ENCODE results near the gene MTHFS. TPM values are rescaled to one million over a fixed set of nuclear protein-coding genes. Genes with fewer than 3 reads are reported as not detected.
A peak's percentile ranks its signal among the peaks of the same experiment; 100 is the strongest.

Gene MTHFS
- total RNA-seq, 2 experiments from 2014 or later: 17.0 to 22.1 TPM

DNA sequence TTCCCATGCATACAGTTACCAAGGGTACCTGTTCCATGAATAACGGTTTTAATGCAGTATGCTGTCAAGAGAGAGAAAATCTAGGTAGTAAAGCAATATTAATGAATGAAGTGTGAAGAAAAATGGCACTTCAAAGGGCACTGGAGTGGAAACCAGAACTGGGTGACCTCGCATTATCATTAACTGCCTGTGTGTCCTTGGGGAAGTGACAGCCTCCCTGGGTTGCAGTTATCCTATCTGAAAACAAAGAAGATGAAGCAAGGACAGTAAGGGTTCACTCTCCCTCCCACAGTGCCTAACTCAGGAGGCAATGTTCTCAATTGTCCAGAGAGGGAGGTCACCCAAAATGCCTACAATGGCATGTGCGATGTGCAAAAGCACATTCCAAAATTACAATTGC is 15.1 kb downstream of the MTHFS start:
- Mint-ChIP-seq H3K9me3 (ENCODE audit: low read depth) (peaks cover 20% of the 10 kb centered on the region), H3K36me3 (peaks cover 84% of the 10 kb centered on the region), H3K27me3 (no peaks in the 10 kb centered on the region), H3K4me1 (no peaks in the 10 kb centered on the region), H3K4me3 (no peak overlapping the region), H3K27ac (no peak overlapping the region)
- ATAC-seq: no peak
- no peak for DNase-seq
- CTCF ChIA-PET: no interaction called here

DNA sequence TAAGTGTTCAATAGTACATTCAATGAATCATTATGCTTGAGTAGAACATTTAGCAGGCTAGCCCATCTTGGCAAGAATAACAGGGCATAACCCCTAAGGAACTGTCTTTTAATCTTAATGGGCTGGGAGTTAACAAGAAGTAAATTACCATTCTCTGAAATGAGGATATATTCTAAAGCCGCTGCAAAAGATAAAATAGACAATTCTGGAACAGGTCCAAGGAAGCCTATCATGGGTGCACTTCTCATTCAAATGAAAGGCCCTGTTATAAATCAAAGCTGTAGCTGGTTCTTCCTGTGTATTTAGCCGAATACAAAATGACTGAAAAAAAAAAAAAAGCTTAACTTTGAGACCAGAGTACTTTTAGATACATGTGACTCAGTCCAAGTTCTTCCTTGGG is 15.6 kb downstream of the MTHFS start:
- DNase-seq (no peak), ATAC-seq (no peak)
- Mint-ChIP-seq H3K36me3 (peaks cover 87% of the 10 kb centered on the region), H3K27ac (no peak overlapping the region), H3K9me3 (ENCODE audit: low read depth) (peaks cover 20% of the 10 kb centered on the region), H3K4me3 (no peak overlapping the region), H3K27me3 (no peaks in the 10 kb centered on the region), H3K4me1 (no peaks in the 10 kb centered on the region)
- CTCF ChIA-PET: no interaction called here

DNA sequence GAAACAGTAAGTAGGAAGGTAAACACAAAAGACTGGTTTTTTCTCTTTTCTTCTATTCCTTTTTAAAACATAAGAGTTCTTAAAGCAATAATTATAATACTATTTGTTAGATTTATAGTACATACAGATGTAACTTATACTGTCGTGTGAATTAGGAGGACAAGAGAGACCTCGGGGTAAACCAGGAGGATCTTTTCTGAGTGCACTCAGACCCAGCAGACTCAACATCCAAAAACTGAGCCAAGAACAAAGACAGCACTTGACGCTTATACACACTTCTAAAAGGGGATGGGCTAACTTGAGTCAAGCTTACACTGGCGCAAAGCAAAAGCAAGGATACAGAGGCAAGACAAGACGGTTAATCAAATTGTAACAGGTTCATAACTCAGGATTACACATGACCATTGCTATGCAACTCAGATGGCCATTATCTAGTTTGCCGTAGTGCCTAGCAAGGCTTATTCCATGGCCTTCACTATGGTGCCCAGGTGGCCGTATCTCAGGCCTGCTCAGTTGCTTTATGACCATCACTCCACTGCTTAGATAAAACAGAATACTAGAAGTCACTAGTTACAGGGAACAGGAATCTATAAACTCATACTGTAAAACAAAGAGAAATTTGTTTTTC is 18.6 kb downstream of the MTHFS start:
- peaks cover 7% of the 10 kb centered on the region for H3K4me1 Mint-ChIP-seq
- peaks cover 33% of the 10 kb centered on the region for H3K9me3 Mint-ChIP-seq (ENCODE audit: low read depth)
- ATAC-seq: no peak
- no peak overlapping the region for H3K27ac Mint-ChIP-seq
- CTCF ChIA-PET: interaction anchor here (1.0 kb wide), 1 partner anchor 9 kb away, joined by 3 read pairs; no protein-coding TSS in a partner anchor
- no peak overlapping the region for H3K4me3 Mint-ChIP-seq
- DNase-seq: no peak
- no peaks in the 10 kb centered on the region for H3K27me3 Mint-ChIP-seq
- H3K36me3 Mint-ChIP-seq: peaks cover 87% of the 10 kb centered on the region

DNA sequence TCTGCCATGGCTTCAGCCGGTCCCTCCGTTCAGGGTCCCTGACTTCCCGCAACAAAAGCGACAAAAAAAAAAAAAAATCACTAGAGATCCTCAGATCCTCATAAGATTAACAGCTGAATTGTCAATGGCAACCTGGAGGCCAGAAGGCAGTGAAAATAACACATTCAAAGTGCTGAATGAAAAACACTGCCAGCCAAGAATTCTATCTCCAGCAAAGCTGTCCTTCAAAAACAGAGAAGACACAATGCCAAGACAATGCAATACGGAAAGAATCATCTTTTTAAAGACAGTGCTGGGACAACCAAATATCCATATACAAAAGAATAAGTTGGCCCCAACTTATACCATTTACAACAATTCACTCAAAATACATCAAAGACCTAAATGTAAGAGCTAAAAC is 21.6 kb downstream of the MTHFS start:
- Mint-ChIP-seq H3K4me3 (no peak overlapping the region), H3K9me3 (ENCODE audit: low read depth) (peaks cover 33% of the 10 kb centered on the region), H3K36me3 (peaks cover 80% of the 10 kb centered on the region), H3K4me1 (peaks cover 19% of the 10 kb centered on the region), H3K27me3 (no peaks in the 10 kb centered on the region), H3K27ac (no peak overlapping the region)
- CTCF ChIA-PET: interaction anchor here (0.9 kb wide), 1 partner anchor 22 kb away, joined by 4 read pairs; no protein-coding TSS in a partner anchor
- ATAC-seq: no peak
- no peak for DNase-seq

DNA sequence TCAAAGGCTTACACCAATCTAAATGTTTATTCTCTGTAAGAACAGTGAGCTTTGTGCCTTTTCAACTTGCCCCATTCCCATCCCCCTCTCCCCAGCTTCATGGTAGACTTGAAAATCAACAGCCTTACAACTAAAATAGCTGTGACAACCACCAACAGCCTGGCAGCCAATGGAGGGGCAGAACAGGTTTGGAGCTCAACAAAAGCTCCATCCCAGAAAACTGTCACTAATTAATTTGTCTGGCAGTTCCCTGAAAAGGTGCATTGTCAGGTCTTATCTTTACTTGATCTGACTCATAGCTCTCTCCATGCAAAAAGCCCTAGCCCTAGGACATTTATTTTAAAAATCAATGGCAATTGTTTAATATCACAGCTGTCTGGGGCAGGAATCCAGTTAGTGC is 22.6 kb downstream of the MTHFS start:
- DNase-seq: no peak
- peaks cover 19% of the 10 kb centered on the region for H3K4me1 Mint-ChIP-seq
- H3K36me3 Mint-ChIP-seq: peaks cover 73% of the 10 kb centered on the region
- H3K27ac Mint-ChIP-seq: no peak overlapping the region
- H3K27me3 Mint-ChIP-seq: no peaks in the 10 kb centered on the region
- ATAC-seq: no peak
- CTCF ChIA-PET: interaction anchor here (0.8 to 1.3 kb wide), 4 partner anchors 21 to 94 kb away, joined by 3 read pairs; no protein-coding TSS in a partner anchor
- no peak overlapping the region for H3K4me3 Mint-ChIP-seq
- peaks cover 27% of the 10 kb centered on the region for H3K9me3 Mint-ChIP-seq (ENCODE audit: low read depth)

DNA sequence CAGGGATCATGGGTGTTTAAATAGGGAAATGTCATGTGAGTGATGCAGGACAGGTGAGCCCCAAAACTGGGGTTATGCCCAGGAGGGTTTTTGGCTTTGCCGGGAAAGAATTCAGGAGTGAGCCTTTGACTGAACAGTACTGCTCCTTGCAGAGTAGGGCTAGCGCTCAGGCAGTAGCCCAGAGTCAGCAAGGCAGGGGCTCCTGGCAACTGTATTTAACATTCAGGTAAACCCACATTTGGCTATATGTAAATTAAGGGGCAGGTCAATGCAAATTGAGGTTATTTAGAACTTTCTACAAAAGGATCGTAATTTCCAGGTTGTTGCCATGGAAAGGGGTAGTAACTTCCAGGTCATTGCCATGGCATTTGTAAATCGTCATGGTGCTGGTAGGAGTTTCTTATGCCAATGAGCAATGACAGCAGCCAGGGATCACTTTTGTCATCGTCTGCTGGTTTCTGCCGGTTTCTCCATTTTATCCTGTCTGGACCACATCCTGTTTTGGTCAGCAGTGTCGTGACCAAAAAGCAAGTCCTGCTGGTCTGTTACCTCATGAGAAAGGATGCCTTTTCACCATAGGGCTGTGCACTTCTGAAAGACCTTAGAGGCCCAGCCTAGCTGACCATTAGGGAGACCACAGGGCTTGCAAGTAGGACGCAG is 24.3 kb downstream of the MTHFS start:
- Mint-ChIP-seq H3K27ac (peak overlapping the region; percentile 71), H3K36me3 (peaks cover 60% of the 10 kb centered on the region)
- CTCF ChIA-PET: interaction anchor here (1.3 kb wide), 1 partner anchor 19 kb away, joined by 6 read pairs; no protein-coding TSS in a partner anchor

DNA sequence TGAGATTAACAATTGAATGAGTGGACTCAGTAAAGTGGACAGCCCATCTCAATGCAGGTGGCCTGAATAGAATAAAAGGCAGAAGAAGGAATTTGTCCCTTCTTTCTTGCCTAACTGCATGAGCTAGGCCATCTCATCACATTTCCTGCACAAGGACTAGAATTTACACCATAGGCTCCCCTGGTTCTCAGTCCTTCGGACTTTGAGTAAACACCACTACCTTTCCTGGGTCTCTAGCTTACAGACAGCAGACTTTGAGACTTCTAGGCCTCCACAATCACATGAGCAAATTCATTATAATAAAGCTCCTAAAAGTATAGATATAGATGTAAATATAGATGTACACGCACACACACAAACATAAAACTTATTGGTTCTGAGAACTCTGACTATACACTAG is 28.3 kb downstream of the MTHFS start:
- CTCF ChIA-PET: interaction anchor here (2.5 kb wide), 1 partner anchor 15 kb away, joined by 12 read pairs; no protein-coding TSS in a partner anchor
- ATAC-seq (no peak), DNase-seq (no peak)
- Mint-ChIP-seq H3K4me1 (peaks cover 15% of the 10 kb centered on the region), H3K27ac (no peak overlapping the region), H3K36me3 (peaks cover 32% of the 10 kb centered on the region), H3K27me3 (no peaks in the 10 kb centered on the region), H3K4me3 (no peak overlapping the region), H3K9me3 (ENCODE audit: low read depth) (no peaks in the 10 kb centered on the region)

More for the DNA sequence above, 24.3 kb downstream of the MTHFS start:
- peak; percentile 83 for DNase-seq
- no peak overlapping the region for H3K4me3 Mint-ChIP-seq
- H3K4me1 Mint-ChIP-seq: peaks cover 19% of the 10 kb centered on the region
- ATAC-seq: peak; percentile 74
- no peaks in the 10 kb centered on the region for H3K27me3 Mint-ChIP-seq
- peaks cover 19% of the 10 kb centered on the region for H3K9me3 Mint-ChIP-seq (ENCODE audit: low read depth)

DNA sequence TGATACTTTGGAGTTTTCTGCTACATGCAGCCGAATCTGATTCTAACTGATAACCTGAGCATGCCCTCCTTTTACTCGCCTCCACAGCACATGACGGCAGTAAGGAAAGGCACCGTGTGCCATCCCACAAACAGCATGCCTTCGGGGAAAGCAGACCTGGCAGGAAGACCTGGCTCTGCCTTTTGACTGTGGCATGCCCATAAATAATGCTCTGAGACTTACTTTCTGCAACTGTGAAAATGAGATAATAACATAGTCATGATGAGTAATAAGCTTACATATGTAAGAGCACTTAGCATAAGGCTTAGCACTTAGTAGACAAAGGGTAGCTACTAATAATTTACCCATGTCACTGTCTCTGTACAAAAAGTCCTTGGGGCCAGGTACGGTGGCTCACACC is 32.9 kb downstream of the MTHFS start:
- H3K27ac Mint-ChIP-seq: no peak overlapping the region
- peaks cover 10% of the 10 kb centered on the region for H3K36me3 Mint-ChIP-seq
- H3K4me3 Mint-ChIP-seq: no peak overlapping the region
- no peaks in the 10 kb centered on the region for H3K9me3 Mint-ChIP-seq (ENCODE audit: low read depth)
- ATAC-seq (no peak), DNase-seq (no peak)
- no peaks in the 10 kb centered on the region for H3K27me3 Mint-ChIP-seq
- CTCF ChIA-PET: no interaction called here
- no peaks in the 10 kb centered on the region for H3K4me1 Mint-ChIP-seq

DNA sequence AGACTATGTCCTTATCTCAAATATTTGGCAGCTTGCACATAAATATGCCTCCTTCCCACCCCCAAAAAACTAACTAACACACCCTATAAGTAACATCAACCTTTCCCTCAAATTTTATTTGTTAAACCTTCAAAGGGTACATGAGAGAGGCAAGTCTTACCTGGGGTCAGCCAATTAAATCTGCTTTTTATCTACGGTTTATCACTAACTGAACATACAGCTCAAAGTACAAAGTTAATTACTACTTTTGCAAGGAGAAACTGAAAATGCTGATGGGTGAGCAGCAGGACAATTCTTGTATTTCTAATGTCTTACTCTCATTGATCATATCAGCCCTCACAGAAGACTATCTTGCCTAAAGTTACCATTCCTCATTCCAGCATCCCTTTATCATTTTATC is 34.6 kb downstream of the MTHFS start:
- CTCF ChIA-PET: interaction anchor here (2.0 kb wide), 1 partner anchor 9 kb away, joined by 9 read pairs; no protein-coding TSS in a partner anchor
- H3K9me3 Mint-ChIP-seq (ENCODE audit: low read depth): no peaks in the 10 kb centered on the region
- peaks cover 9% of the 10 kb centered on the region for H3K36me3 Mint-ChIP-seq
- ATAC-seq (no peak), DNase-seq (no peak)
- no peak overlapping the region for H3K27ac Mint-ChIP-seq
- no peak overlapping the region for H3K4me3 Mint-ChIP-seq
- peaks cover 2% of the 10 kb centered on the region for H3K4me1 Mint-ChIP-seq
- H3K27me3 Mint-ChIP-seq: no peaks in the 10 kb centered on the region

DNA sequence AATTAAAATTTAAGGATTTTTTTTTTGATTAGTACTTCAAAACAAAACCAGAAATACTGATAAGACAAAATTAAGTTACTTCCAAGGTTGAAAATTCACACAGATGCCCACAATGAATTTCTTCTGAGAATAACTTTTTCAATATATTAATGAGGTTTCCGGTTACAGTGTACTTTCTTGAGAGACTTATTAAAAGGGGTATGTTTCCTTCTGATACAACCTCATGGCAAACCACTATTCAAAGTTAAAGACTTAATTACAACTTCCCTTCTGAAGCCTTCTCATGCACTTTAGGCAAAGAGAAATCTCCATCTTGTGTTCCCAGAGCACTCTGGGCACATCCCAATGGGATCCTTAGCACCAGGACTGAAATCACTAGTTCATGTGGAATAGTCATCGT is 36.2 kb downstream of the MTHFS start:
- H3K27ac Mint-ChIP-seq: no peak overlapping the region
- no peaks in the 10 kb centered on the region for H3K27me3 Mint-ChIP-seq
- DNase-seq: no peak
- CTCF ChIA-PET: interaction anchor here (1.1 kb wide), 1 partner anchor 521 kb away, joined by 3 read pairs; no protein-coding TSS in a partner anchor
- no peak for ATAC-seq
- H3K4me1 Mint-ChIP-seq: peaks cover 2% of the 10 kb centered on the region
- no peak overlapping the region for H3K4me3 Mint-ChIP-seq
- H3K9me3 Mint-ChIP-seq (ENCODE audit: low read depth): no peaks in the 10 kb centered on the region
- H3K36me3 Mint-ChIP-seq: peaks cover 5% of the 10 kb centered on the region

DNA sequence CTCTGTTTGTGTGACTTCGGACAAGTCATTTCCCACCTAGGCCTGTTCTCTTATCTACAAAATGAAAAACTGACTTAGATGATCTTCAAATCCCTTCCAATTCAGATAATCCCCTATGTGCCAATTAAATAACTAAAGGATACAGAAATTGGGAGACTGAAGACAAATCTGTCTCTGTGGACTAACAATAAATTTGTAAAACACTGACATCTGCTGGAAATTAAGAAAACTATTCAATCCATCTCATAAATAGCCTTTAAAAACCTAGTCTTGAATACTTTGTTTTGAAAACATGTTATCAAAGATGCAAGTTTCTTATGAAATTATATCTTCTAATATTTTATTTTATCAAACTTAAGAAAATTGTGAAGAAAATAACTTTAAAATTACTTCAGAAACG is 38.3 kb downstream of the MTHFS start:
- DNase-seq: no peak
- Mint-ChIP-seq H3K27ac (no peak overlapping the region), H3K27me3 (no peaks in the 10 kb centered on the region), H3K4me3 (no peak overlapping the region), H3K4me1 (peaks cover 9% of the 10 kb centered on the region), H3K9me3 (ENCODE audit: low read depth) (no peaks in the 10 kb centered on the region), H3K36me3 (peaks cover 11% of the 10 kb centered on the region)
- CTCF ChIA-PET: interaction anchor here (1.7 kb wide), 1 partner anchor 9 kb away, joined by 4 read pairs; no protein-coding TSS in a partner anchor
- ATAC-seq: no peak

DNA sequence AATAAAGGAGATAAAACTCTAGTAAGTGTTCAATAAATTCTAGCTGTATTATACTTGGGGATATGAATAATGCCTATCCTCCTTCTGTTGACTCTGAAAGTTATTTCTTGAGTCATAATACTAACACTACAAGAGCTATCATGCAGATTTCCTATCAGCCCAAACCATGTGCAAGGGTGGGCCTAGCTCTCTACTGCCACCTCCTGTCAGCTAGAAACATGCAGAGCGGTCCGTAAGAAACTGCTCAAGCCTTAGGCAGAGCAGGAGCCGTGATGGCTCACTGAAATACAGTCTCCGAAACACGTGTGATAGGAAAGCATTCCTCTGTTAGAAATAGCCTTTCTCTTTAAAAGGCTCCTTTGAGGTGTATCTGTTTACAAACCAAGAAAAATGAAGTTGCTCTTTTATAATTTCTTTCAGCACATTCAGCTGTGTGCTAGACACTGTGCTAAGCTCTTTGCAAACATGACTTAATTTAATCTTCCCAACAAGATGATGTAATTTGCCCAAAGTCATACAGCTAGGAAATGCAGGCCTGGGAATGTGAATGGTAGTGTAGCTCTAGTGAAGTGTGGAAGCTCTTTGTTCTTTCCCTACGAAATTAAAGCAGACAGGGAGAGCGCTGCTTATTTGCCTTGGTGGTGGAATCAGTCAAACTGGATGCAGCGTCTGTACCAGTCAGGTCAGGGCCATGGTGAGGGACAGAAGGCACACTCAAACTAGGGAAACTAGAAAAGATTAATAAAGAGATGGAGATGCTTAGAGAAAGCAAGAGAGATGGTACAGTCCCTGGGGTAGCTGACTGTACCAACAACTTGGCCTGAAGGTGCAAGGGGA is 43.1 kb downstream of the MTHFS start:
- no peak overlapping the region for H3K4me3 Mint-ChIP-seq
- H3K9me3 Mint-ChIP-seq (ENCODE audit: low read depth): no peaks in the 10 kb centered on the region
- H3K4me1 Mint-ChIP-seq: peaks cover 13% of the 10 kb centered on the region
- peaks cover 11% of the 10 kb centered on the region for H3K36me3 Mint-ChIP-seq
- ATAC-seq: peak; percentile 98
- CTCF ChIA-PET: interaction anchor here (0.6 to 4.1 kb wide), 40 partner anchors 9 to 669 kb away, joined by 3 to 26 read pairs (median 4); partner anchors contain the start of genes MTHFS and TMED3
- no peaks in the 10 kb centered on the region for H3K27me3 Mint-ChIP-seq
- no peak overlapping the region for H3K27ac Mint-ChIP-seq
- peak; percentile 79 for DNase-seq

DNA sequence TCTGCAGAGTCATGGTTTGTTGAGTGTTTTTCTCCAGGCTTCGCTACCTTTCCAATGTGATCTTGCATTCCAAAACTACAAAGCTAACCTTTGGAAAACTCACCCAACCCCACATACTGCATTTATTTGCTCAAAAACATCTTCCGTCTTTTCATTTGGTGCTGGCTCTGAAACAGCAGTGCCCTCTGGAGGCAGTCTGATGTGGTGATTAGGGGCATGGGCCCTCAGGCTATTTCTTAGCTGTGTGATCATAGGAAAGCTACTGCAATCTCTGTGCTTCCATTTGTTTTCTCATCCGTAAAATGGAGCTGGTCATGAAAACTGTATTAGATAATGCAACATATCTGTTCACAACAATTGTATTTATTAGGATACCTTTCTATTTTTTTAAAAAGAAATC is 47.0 kb downstream of the MTHFS start:
- no peaks in the 10 kb centered on the region for H3K27me3 Mint-ChIP-seq
- peaks cover 6% of the 10 kb centered on the region for H3K36me3 Mint-ChIP-seq
- H3K9me3 Mint-ChIP-seq (ENCODE audit: low read depth): no peaks in the 10 kb centered on the region
- no peak overlapping the region for H3K27ac Mint-ChIP-seq
- CTCF ChIA-PET: interaction anchor here (0.7 to 3.3 kb wide), 11 partner anchors 8 to 512 kb away, joined by 3 to 25 read pairs (median 3); no protein-coding TSS in a partner anchor
- no peak for ATAC-seq
- no peak overlapping the region for H3K4me3 Mint-ChIP-seq
- H3K4me1 Mint-ChIP-seq: peaks cover 9% of the 10 kb centered on the region
- DNase-seq: no peak
